Brain microvascular endothelial cell (primary cell): Measurements from ENCODE around the gene U2SURP.
"Not testable (repeated sequence)": the region's sequence is repeated elsewhere in the genome, so short reads cannot be mapped to it uniquely, and the experiment has no call there.

Experiments
- DNase-seq: peaks from one replicate; pipeline ENCODE4 v3.0.0-alpha.2; 2020
- H3K27ac ChIP-seq: fragments of 250-450 bp; sonication (Bioruptor Pico); 2 replicates; pipeline ENCODE4 v1.5.1; 2020; ENCODE audit warnings: mild to moderate bottlenecking, moderate library complexity
- H3K27me3 ChIP-seq: fragments of 250-450 bp; sonication (Bioruptor Pico); replicated peaks from 2 replicates; pipeline ENCODE4 v1.5.1; 2020; ENCODE audit warnings: mild to moderate bottlenecking
- H3K36me3 ChIP-seq: fragments of 250-450 bp; sonication (Bioruptor Pico); replicated peaks from 2 replicates; pipeline ENCODE4 v1.5.1; 2020; ENCODE audit warnings: mild to moderate bottlenecking
- H3K4me3 ChIP-seq: 2 replicates; pipeline ENCODE4 v1.5.1; 2011; ENCODE audit warnings: low read depth, mild to moderate bottlenecking, control low read depth, low read length, moderate library complexity
- in situ Hi-C: cut with HindIII; loops from 2 replicates; pipeline ENCODE4 v1.10.0; 2017; ENCODE audit warnings: low sequenced_read_pairs, low pct_ligation_motif_present
- TF ChIP-seq, protein P1 (sequence below): IDR thresholded peaks from 2 replicates; pipeline ENCODE4 v1.5.1; 2011; ENCODE audit warnings: low read depth, mild to moderate bottlenecking, moderate library complexity, low read length, control low read depth, inconsistent platforms; ENCODE audit errors: missing control alignments

U2SURP gene

DNA sequence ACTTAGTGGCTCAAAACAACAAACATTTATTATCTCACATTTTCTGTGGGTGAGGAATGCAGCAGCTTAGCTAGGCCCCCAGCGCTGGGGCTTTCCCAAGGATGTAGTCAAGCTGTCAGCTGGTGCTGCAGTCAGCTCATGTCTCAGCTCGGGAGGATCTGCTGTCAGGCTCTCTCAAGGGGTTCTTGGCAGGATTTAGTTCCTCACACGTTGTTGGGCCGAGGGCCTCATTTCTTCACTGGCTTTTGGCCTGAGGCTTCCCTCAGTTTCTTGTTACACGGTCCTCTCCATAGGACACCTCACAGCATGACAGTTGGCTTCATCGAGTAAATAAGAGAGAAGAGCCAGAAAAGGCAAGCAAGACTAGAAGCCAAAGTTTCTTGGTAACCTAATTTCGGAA, 13.7 kb upstream of the U2SURP start:
- DNase-seq, result peak; percentile 82
- in situ Hi-C loops, result no loop called here
- Histone ChIP-seq H3K27ac (peak overlapping the region; percentile 54), H3K36me3 (no peaks in the 10 kb centered on the region), H3K4me3 (no peak overlapping the region), H3K27me3 (no peaks in the 10 kb centered on the region)
- TF ChIP-seq, protein P1, sequence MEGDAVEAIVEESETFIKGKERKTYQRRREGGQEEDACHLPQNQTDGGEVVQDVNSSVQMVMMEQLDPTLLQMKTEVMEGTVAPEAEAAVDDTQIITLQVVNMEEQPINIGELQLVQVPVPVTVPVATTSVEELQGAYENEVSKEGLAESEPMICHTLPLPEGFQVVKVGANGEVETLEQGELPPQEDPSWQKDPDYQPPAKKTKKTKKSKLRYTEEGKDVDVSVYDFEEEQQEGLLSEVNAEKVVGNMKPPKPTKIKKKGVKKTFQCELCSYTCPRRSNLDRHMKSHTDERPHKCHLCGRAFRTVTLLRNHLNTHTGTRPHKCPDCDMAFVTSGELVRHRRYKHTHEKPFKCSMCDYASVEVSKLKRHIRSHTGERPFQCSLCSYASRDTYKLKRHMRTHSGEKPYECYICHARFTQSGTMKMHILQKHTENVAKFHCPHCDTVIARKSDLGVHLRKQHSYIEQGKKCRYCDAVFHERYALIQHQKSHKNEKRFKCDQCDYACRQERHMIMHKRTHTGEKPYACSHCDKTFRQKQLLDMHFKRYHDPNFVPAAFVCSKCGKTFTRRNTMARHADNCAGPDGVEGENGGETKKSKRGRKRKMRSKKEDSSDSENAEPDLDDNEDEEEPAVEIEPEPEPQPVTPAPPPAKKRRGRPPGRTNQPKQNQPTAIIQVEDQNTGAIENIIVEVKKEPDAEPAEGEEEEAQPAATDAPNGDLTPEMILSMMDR, result no peak

DNA sequence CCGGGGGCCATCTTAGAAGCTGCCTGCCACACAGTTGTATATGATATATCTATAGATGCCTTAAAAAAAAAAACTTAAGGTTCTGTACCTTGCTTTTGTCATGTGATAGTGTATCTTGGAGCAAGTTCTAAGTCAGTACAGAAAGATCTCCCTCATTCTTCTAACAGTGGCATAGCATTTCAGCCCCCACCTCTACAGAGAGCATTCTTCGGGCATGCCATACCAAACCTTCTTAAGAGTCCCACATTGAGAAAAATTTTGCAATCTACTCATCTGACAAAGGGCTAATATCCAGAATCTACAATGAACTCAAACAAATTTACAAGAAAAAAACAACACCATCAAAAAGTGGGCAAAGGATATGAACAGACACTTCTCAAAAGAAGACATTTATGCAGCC, 13.1 kb upstream of the U2SURP start:
- in situ Hi-C loops, DNase-seq, H3K27me3 ChIP-seq, H3K36me3 ChIP-seq, H3K4me3 ChIP-seq: not testable (repeated sequence)
- peak overlapping the region; percentile 54 for H3K27ac ChIP-seq

DNA sequence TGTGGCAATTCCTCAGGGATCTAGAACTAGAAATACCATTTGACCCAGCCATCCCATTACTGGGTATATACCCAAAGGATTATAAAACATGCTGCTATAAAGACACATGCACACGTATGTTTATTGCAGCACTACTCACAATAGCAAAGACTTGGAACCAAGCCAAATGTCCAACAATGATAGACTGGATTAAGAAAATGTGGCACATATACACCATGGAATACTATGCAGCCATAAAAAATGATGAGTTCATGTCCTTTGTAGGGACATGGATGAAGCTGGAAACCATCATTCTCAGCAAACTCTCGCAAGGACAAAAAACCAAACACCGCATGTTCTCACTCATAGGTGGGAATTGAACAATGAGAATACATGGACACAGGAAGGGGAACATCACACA, 12.5 kb upstream of the U2SURP start:
- in situ Hi-C loops, H3K4me3 ChIP-seq, DNase-seq, H3K27me3 ChIP-seq, H3K27ac ChIP-seq, H3K36me3 ChIP-seq: not testable (repeated sequence)

DNA sequence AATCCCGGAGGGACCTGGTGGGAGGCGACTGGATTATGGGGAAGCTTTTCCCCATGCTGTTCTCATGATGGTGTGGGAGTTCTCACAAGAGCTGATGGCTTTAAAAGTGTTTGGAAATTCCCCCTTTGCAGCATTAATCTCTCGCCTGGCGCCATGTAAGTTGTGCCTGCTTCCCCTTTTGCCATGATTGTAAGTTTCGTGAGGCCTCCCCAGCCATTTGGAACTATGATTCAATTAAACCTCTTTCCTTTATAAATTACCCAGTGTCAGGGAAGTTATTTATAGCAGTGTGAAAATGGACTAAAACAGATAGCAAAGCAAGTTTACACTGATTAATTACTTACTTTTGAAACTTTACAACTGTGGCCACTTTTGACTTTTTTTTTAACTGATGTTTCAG, 10.6 kb upstream of the U2SURP start:
- no peaks in the 10 kb centered on the region for H3K27me3 ChIP-seq
- H3K4me3 ChIP-seq, result no peak overlapping the region

DNA sequence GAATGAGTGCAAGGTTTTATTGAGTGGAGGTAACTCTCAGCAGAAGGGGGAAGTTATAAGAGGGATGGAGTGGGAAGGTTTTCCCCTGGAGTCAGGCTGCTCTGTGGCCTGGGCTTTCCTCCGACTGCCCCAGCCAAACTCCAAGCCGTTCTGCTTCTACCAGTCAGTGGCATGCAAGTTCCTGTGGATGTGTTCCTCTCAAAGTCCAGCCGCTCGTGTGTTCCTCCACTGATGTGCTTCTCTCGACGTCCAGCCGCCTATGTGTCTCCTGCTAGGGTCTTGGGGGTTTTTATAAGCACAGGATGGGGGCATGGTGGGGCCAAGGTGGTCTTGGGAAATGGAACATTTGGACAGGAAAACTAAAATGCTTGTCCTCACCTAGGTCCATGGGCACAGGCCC, 9.0 kb upstream of the U2SURP start:
- no peaks in the 10 kb centered on the region for H3K27me3 ChIP-seq
- no peak for DNase-seq
- no peak overlapping the region for H3K27ac ChIP-seq
- in situ Hi-C loops, result no loop called here
- TF ChIP-seq, protein P1, result no peak
- H3K36me3 ChIP-seq, result no peaks in the 10 kb centered on the region
- H3K4me3 ChIP-seq, result no peak overlapping the region

More for the DNA sequence above, 10.6 kb upstream of the U2SURP start:
- H3K27ac ChIP-seq, result no peak overlapping the region
- no peaks in the 10 kb centered on the region for H3K36me3 ChIP-seq
- no peak for DNase-seq
- TF ChIP-seq, protein P1, result no peak
- in situ Hi-C loops, result no loop called here

DNA sequence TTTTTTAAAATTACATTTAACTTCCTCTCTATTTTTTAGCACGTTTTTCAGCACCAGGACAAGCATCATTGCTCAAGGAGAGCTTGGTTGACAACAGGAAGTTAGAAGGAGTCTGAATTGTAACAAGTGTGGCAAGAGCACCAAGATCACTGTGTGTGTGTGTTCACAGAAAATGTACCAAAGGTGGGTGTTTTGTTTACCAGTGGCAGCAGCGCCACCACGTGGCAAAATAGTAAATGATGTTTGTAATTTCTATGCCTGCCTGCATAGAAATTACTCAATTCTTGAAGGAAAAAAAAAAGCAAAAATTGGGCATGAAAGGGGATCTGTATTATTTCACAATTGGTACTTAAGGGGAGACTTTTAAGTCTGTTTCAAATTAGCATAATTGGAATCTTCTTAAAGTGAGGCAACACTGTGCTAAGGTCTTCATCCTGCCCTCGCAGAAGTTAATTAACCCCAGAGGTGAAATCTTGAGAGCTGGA, 7.4 kb upstream of the U2SURP start:
- H3K27ac ChIP-seq, result no peak overlapping the region
- no peak overlapping the region for H3K4me3 ChIP-seq
- H3K36me3 ChIP-seq, result no peaks in the 10 kb centered on the region
- in situ Hi-C loops, result no loop called here
- TF ChIP-seq, protein P1, result peak; percentile 71
- DNase-seq, result peak; percentile 71
- H3K27me3 ChIP-seq, result no peaks in the 10 kb centered on the region

DNA sequence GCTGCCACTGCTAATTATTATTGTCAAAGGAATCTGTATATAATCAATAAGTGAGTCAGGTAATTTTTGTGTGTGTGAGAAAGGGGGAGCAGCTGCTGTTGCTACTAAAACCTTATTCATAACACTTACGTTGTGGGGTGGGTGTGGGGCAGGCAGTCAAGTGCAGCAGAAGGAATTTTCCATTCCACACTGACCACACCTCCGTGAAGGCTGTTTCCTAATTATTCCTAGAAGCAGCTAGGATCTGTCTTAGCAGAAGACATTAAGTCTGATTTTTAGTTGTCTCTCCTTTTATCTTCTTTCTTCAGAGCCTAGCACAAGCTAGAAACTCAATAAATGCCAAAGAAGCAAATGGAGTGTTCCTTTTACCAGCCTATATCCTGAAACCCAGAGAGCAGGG, 4.0 kb upstream of the U2SURP start:
- no peak overlapping the region for H3K4me3 ChIP-seq
- no peak overlapping the region for H3K27ac ChIP-seq

More for the DNA sequence above, 4.0 kb upstream of the U2SURP start:
- Histone ChIP-seq H3K27me3 (no peaks in the 10 kb centered on the region), H3K36me3 (no peaks in the 10 kb centered on the region)
- no peak for DNase-seq
- in situ Hi-C loops, result no loop called here
- TF ChIP-seq, protein P1, result no peak
